ENCODE data around the gene SLC39A8.

DNA sequence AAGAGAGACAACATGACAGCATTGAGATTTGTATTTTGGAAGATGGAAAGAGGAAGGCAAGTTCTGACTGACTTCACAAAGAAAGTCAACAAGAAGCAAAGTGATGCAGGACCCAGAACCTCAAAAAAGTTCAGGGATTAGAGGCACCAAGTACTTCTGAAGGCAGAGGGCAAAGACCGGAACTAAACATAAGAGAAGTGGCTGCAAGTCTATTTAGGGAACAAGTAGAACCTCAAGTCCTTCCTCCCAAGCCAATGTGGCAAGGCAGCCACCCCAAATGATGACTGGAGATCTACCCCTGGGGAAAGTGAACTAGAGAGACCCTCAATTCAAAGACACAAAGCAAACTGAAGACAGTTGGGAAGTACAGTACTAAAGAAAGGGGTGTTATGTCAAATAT, 46.6 kb downstream of the SLC39A8 start:
- TF ChIP-seq, protein P1, sequence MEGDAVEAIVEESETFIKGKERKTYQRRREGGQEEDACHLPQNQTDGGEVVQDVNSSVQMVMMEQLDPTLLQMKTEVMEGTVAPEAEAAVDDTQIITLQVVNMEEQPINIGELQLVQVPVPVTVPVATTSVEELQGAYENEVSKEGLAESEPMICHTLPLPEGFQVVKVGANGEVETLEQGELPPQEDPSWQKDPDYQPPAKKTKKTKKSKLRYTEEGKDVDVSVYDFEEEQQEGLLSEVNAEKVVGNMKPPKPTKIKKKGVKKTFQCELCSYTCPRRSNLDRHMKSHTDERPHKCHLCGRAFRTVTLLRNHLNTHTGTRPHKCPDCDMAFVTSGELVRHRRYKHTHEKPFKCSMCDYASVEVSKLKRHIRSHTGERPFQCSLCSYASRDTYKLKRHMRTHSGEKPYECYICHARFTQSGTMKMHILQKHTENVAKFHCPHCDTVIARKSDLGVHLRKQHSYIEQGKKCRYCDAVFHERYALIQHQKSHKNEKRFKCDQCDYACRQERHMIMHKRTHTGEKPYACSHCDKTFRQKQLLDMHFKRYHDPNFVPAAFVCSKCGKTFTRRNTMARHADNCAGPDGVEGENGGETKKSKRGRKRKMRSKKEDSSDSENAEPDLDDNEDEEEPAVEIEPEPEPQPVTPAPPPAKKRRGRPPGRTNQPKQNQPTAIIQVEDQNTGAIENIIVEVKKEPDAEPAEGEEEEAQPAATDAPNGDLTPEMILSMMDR (IDR thresholded peaks at IDR 0.05; ENCODE audit: low read depth, low read length, poor library complexity, severe bottlenecking), result no peak
- TF ChIP-seq EZH2phosphoT487 (IDR thresholded peaks at IDR 0.05; ENCODE audit: borderline replicate concordance, low read length), result no peak

All from DOHH2 (cell line).